Measurements from ENCODE around the gene ACSL5.

Gene ACSL5

GRCh38 chr10:112361951-112362751 lies 11.8 kb upstream of the ACSL5 start:
- peak overlapping the region; percentile 37 to 62 for H3K27ac ChIP-seq
- DNase-seq, result peak; percentile 79 to 90
- H3K36me3 ChIP-seq, result no peaks in the 10 kb centered on the region
- no peaks in the 10 kb centered on the region for H3K9me3 ChIP-seq
- H3K4me1 ChIP-seq, result peaks cover 0 to 37% (median 23%) of the 10 kb centered on the region in 4 donors
- no peaks in the 10 kb centered on the region for H3K27me3 ChIP-seq
- no peak for TF ChIP-seq CTCF (IDR thresholded peaks at IDR 0.05)
- intact Hi-C loops (cut with DNase I; ENCODE audit: low total_unique reads), result no loop called here
- H3K4me3 ChIP-seq, result no peak overlapping the region

GRCh38 chr10:112362833-112363232 lies 11.1 kb upstream of the ACSL5 start:
- DNase-seq, result peak; percentile 45 to 84
- Histone ChIP-seq H3K27me3 (no peaks in the 10 kb centered on the region), H3K9me3 (no peaks in the 10 kb centered on the region), H3K4me1 (peaks cover 0 to 37% (median 23%) of the 10 kb centered on the region in 4 donors), H3K36me3 (no peaks in the 10 kb centered on the region), H3K27ac (peak overlapping the region; percentile 37 to 62), H3K4me3 (no peak overlapping the region)
- intact Hi-C loops (cut with DNase I; ENCODE audit: low total_unique reads), result no loop called here
- no peak for TF ChIP-seq CTCF (IDR thresholded peaks at IDR 0.05)

GRCh38 chr10:112363696-112364688 lies 9.9 kb upstream of the ACSL5 start:
- no peak for TF ChIP-seq CTCF (IDR thresholded peaks at IDR 0.05)
- DNase-seq, result no peak
- H3K4me1 ChIP-seq, result peaks cover 0 to 37% (median 23%) of the 10 kb centered on the region in 4 donors
- H3K9me3 ChIP-seq, result no peaks in the 10 kb centered on the region
- H3K27me3 ChIP-seq, result no peaks in the 10 kb centered on the region
- intact Hi-C loops (cut with DNase I; ENCODE audit: low total_unique reads), result no loop called here
- H3K36me3 ChIP-seq, result no peaks in the 10 kb centered on the region
- H3K27ac ChIP-seq, result peak overlapping the region in 1 of 2 donors; percentile 62
- no peak overlapping the region for H3K4me3 ChIP-seq

GRCh38 chr10:112365014-112365432 lies 8.9 kb upstream of the ACSL5 start:
- Histone ChIP-seq H3K27ac (no peak overlapping the region), H3K36me3 (no peaks in the 10 kb centered on the region), H3K4me1 (peaks cover 0 to 37% (median 23%) of the 10 kb centered on the region in 4 donors), H3K27me3 (no peaks in the 10 kb centered on the region), H3K9me3 (no peaks in the 10 kb centered on the region), H3K4me3 (no peak overlapping the region)
- intact Hi-C loops (cut with DNase I; ENCODE audit: low total_unique reads), result no loop called here
- TF ChIP-seq CTCF (IDR thresholded peaks at IDR 0.05), result no peak
- DNase-seq, result no peak

GRCh38 chr10:112365451-112365850 lies 8.5 kb upstream of the ACSL5 start:
- no peak overlapping the region for H3K27ac ChIP-seq
- H3K9me3 ChIP-seq, result no peaks in the 10 kb centered on the region
- no peak overlapping the region for H3K4me3 ChIP-seq
- TF ChIP-seq CTCF (IDR thresholded peaks at IDR 0.05), result no peak
- intact Hi-C loops (cut with DNase I; ENCODE audit: low total_unique reads), result no loop called here
- H3K4me1 ChIP-seq, result peaks cover 0 to 32% (median 22%) of the 10 kb centered on the region in 4 donors
- no peaks in the 10 kb centered on the region for H3K36me3 ChIP-seq
- no peaks in the 10 kb centered on the region for H3K27me3 ChIP-seq
- DNase-seq, result no peak

All from tibial artery (tissue), 4 donors.